GM06990 (cell line): ENCODE measurements around the gene PCYT1B.
A peak's percentile ranks its signal among the peaks of the same experiment; 100 is the strongest.
"Not testable (repeated sequence)": the region's sequence is repeated elsewhere in the genome, so short reads cannot be mapped to it uniquely, and the experiment has no call there.

Source experiments
- DNase-seq: peaks from one replicate; pipeline ENCODE4 v3.0.0-alpha.2; 2011; ENCODE audit not compliant: insufficient read length; ENCODE audit errors: extremely low read depth
- H3K27me3 ChIP-seq: replicated peaks from 2 replicates; pipeline ENCODE4 v1.6.0; 2011; ENCODE audit warnings: low read length; ENCODE audit not compliant: control insufficient read depth, insufficient read depth
- H3K36me3 ChIP-seq: 2 replicates; pipeline ENCODE4 v1.5.1; 2011; ENCODE audit warnings: low read length; ENCODE audit not compliant: control insufficient read depth, insufficient read depth
- H3K4me3 ChIP-seq: replicated peaks from 2 replicates; pipeline ENCODE4 v1.5.1; 2011; ENCODE audit warnings: low read depth, mild to moderate bottlenecking, control low read depth, low read length
- CTCF ChIP-seq: IDR thresholded peaks from 2 replicates; pipeline ENCODE4 v1.5.1; 2011; ENCODE audit warnings: low read length, control low read depth, mild to moderate bottlenecking, inconsistent platforms; ENCODE audit not compliant: insufficient read depth, poor library complexity, severe bottlenecking

The PCYT1B gene

GRCh38 chrX:24657671-24658386, 10.7 kb upstream of the PCYT1B start:
- Histone ChIP-seq H3K27me3 (no peaks in the 10 kb centered on the region; the same call in 1 of the 2 replicates), H3K36me3 (no peaks in the 10 kb centered on the region), H3K4me3 (no peak overlapping the region)
- no peak for TF ChIP-seq CTCF
- no peak for DNase-seq

- H3K4me3 ChIP-seq, DNase-seq, H3K36me3 ChIP-seq, H3K27me3 ChIP-seq: not testable (repeated sequence)
These were observed 8.5 kb upstream of the PCYT1B start for GRCh38 chrX:24655679-24656078.

- H3K36me3 ChIP-seq, result no peaks in the 10 kb centered on the region
- no peak for TF ChIP-seq CTCF
- H3K4me3 ChIP-seq, result no peak overlapping the region
- DNase-seq, result no peak
- H3K27me3 ChIP-seq, result peaks cover 1% of the 10 kb centered on the region
These were observed 4.6 kb upstream of the PCYT1B start for GRCh38 chrX:24651783-24652182.

- H3K27me3 ChIP-seq, result peaks cover 1% of the 10 kb centered on the region
- H3K4me3 ChIP-seq, result no peak overlapping the region
- DNase-seq, result no peak
- H3K36me3 ChIP-seq, result no peaks in the 10 kb centered on the region
- TF ChIP-seq CTCF, result no peak
These were observed 1.3 kb upstream of the PCYT1B start for GRCh38 chrX:24648495-24648894.

GRCh38 chrX:24646745-24647182, 383 bp downstream of the PCYT1B start:
- TF ChIP-seq CTCF, result no peak
- Histone ChIP-seq H3K27me3 (peaks cover 1% of the 10 kb centered on the region), H3K36me3 (no peaks in the 10 kb centered on the region), H3K4me3 (peak overlapping the region; percentile 4; the same call in 1 of the 2 replicates)
- DNase-seq, result no peak

GRCh38 chrX:24646006-24646405, 1.1 kb downstream of the PCYT1B start:
- TF ChIP-seq CTCF, result no peak

More at GRCh38 chrX:24646006-24646405, 1.1 kb downstream of the PCYT1B start:
- H3K4me3 ChIP-seq, result no peak overlapping the region
- DNase-seq, result no peak
- no peaks in the 10 kb centered on the region for H3K36me3 ChIP-seq
- H3K27me3 ChIP-seq, result peaks cover 1% of the 10 kb centered on the region
